GM19463 (cell line): ENCODE data around the gene PCDHGB6.
"Not testable (repeated sequence)": the region's sequence is repeated elsewhere in the genome, so short reads cannot be mapped to it uniquely, and the experiment has no call there.

Experiments
- ATAC-seq: cut with Tn5 transposase; IDR thresholded peaks from one replicate; pipeline ENCODE4 v1.9.1; 2021; ENCODE audit warnings: mild to moderate bottlenecking, moderate library complexity; ENCODE audit not compliant: unreplicated experiment

PCDHGB6 gene

GRCh38 chr5:141407790-141408505 lies at the start of gene PCDHGB6:
Gene PCDHGB6 (plus strand): TSS chr5:141408021. CDS start chr5:141408203, 182 bp downstream.
- peak; percentile 85 for ATAC-seq

GRCh38 chr5:141359790-141360426 lies 47.9 kb upstream of the PCDHGB6 start, which contains the start of gene PCDHGB2:
Gene PCDHGB2 (plus strand): TSS chr5:141359994. CDS start chr5:141360136, 142 bp downstream.
- ATAC-seq, result no peak

- no peak for ATAC-seq
Measured at GRCh38 chr5:141360685-141361084, 47.1 kb upstream of the PCDHGB6 start.

GRCh38 chr5:141362719-141363118 lies 45.1 kb upstream of the PCDHGB6 start:
- ATAC-seq, result no peak

GRCh38 chr5:141363952-141364660 lies 43.7 kb upstream of the PCDHGB6 start, which contains the start of gene PCDHGA5:
Gene PCDHGA5 (plus strand): TSS chr5:141364162. CDS start chr5:141364331, 169 bp downstream.
- ATAC-seq, result no peak

GRCh38 chr5:141366016-141366896 lies 41.6 kb upstream of the PCDHGB6 start:
- ATAC-seq, result no peak

GRCh38 chr5:141369994-141370848 lies 37.6 kb upstream of the PCDHGB6 start, which contains the start of gene PCDHGB3:
Gene PCDHGB3 (plus strand): TSS chr5:141370242. CDS start chr5:141370395, 153 bp downstream.
- ATAC-seq, result peak; percentile 97

- no peak for ATAC-seq
Measured at GRCh38 chr5:141371572-141372475, 36.0 kb upstream of the PCDHGB6 start.

- ATAC-seq, result no peak
Measured at GRCh38 chr5:141373673-141374317, 34.0 kb upstream of the PCDHGB6 start, which contains the start of gene PCDHGA6. Gene PCDHGA6 (plus strand): TSS chr5:141373891. CDS start chr5:141374084, 193 bp downstream.

GRCh38 chr5:141374627-141375026 lies 33.2 kb upstream of the PCDHGB6 start:
- no peak for ATAC-seq

- not testable (repeated sequence) for ATAC-seq
Measured at GRCh38 chr5:141375444-141376155, 32.2 kb upstream of the PCDHGB6 start.

- no peak for ATAC-seq
Measured at GRCh38 chr5:141382469-141383294, 25.1 kb upstream of the PCDHGB6 start, which contains the start of gene PCDHGA7. Gene PCDHGA7 (plus strand): TSS chr5:141382742. CDS start chr5:141382900, 158 bp downstream.

- no peak for ATAC-seq
Measured at GRCh38 chr5:141383345-141383744, 24.5 kb upstream of the PCDHGB6 start.

GRCh38 chr5:141384471-141385267 lies 23.2 kb upstream of the PCDHGB6 start:
- ATAC-seq, result no peak

GRCh38 chr5:141387557-141388311 lies 20.1 kb upstream of the PCDHGB6 start, which contains the start of gene PCDHGB4:
Gene PCDHGB4 (plus strand): TSS chr5:141387698. CDS start chr5:141387885, 187 bp downstream.
- ATAC-seq, result peak; percentile 56
